ENCODE data around the gene MGAT1.

DNA sequence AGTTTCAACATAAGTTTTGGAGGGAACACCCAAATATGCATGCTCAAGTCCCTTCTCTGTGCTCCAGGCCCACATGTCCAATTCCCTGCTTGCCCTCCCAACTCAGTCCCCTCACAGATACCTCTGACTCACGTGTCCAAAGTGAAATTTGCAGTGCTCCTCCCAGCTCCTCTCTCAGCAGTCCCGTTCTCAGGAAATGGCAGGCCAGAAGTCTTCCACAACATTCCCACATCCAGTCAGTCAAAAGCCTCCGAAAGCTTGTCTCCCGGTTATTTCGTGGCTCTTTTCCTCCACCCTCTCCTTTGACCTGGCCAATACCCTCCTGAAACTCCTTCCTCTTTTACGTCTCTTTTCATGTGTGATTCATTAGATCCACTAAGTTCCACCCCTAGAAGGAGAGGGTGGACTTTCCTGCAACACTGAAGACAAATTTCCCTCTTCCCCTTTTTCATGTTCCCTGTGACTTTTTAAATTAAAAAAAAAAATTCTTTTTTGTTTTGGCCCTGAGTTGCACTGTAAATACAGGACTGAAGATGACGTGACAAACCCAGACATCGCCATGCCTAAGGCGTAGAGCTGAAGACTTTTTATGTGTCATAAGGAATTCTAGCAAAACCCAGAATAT, 12.8 kb upstream of the MGAT1 start:
- TF ChIP-seq, protein P1, sequence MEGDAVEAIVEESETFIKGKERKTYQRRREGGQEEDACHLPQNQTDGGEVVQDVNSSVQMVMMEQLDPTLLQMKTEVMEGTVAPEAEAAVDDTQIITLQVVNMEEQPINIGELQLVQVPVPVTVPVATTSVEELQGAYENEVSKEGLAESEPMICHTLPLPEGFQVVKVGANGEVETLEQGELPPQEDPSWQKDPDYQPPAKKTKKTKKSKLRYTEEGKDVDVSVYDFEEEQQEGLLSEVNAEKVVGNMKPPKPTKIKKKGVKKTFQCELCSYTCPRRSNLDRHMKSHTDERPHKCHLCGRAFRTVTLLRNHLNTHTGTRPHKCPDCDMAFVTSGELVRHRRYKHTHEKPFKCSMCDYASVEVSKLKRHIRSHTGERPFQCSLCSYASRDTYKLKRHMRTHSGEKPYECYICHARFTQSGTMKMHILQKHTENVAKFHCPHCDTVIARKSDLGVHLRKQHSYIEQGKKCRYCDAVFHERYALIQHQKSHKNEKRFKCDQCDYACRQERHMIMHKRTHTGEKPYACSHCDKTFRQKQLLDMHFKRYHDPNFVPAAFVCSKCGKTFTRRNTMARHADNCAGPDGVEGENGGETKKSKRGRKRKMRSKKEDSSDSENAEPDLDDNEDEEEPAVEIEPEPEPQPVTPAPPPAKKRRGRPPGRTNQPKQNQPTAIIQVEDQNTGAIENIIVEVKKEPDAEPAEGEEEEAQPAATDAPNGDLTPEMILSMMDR (IDR thresholded peaks at IDR 0.05 in 2 of 3, conservative IDR thresholded peaks at IDR 0.05 in 1 of 3; ENCODE audit: borderline replicate concordance in 1 of 3, insufficient read depth in 1 of 3, low read depth in 2 of 3, low read length in 2 of 3) = no peak
- TF ChIP-seq POLR2A (IDR thresholded peaks at IDR 0.05; ENCODE audit: borderline replicate concordance, extremely low read depth, insufficient read depth, insufficient read length) = no peak
- TF ChIP-seq JUND (IDR thresholded peaks at IDR 0.05) = no peak
- TF ChIP-seq ZNF274 (IDR thresholded peaks at IDR 0.05; ENCODE audit: low read depth, low read length) = no peak
- TF ChIP-seq, protein P2, sequence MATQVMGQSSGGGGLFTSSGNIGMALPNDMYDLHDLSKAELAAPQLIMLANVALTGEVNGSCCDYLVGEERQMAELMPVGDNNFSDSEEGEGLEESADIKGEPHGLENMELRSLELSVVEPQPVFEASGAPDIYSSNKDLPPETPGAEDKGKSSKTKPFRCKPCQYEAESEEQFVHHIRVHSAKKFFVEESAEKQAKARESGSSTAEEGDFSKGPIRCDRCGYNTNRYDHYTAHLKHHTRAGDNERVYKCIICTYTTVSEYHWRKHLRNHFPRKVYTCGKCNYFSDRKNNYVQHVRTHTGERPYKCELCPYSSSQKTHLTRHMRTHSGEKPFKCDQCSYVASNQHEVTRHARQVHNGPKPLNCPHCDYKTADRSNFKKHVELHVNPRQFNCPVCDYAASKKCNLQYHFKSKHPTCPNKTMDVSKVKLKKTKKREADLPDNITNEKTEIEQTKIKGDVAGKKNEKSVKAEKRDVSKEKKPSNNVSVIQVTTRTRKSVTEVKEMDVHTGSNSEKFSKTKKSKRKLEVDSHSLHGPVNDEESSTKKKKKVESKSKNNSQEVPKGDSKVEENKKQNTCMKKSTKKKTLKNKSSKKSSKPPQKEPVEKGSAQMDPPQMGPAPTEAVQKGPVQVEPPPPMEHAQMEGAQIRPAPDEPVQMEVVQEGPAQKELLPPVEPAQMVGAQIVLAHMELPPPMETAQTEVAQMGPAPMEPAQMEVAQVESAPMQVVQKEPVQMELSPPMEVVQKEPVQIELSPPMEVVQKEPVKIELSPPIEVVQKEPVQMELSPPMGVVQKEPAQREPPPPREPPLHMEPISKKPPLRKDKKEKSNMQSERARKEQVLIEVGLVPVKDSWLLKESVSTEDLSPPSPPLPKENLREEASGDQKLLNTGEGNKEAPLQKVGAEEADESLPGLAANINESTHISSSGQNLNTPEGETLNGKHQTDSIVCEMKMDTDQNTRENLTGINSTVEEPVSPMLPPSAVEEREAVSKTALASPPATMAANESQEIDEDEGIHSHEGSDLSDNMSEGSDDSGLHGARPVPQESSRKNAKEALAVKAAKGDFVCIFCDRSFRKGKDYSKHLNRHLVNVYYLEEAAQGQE (IDR thresholded peaks at IDR 0.05; ENCODE audit: low read depth) = no peak
- no peak for TF ChIP-seq TCF7L2 (IDR thresholded peaks at IDR 0.05; ENCODE audit: borderline replicate concordance, extremely low read depth, insufficient read depth, insufficient read length)
- TF ChIP-seq, protein P3, sequence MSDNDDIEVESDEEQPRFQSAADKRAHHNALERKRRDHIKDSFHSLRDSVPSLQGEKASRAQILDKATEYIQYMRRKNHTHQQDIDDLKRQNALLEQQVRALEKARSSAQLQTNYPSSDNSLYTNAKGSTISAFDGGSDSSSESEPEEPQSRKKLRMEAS (IDR thresholded peaks at IDR 0.05) = no peak
- TF ChIP-seq EZH2 (IDR thresholded peaks at IDR 0.05) = no peak
